Colon (tissue), 2 donors: Measurements from ENCODE around the gene C19orf25.
"Not testable (repeated sequence)": the region's sequence is repeated elsewhere in the genome, so short reads cannot be mapped to it uniquely, and the experiment has no call there.

Experiments
- FAIRE-seq: peaks from 2 replicates; lab custom pipeline; 2012; peaks lifted over from hg19 to GRCh38; lab: Jason Lieb, UNC
- donor health status: control.
- donor health status: control.

C19orf25 gene

GRCh38 chr19:1449467-1450442, 29.3 kb downstream of the C19orf25 start, which contains the start of gene APC2:
Gene APC2 (plus strand): TSS chr19:1450121. CDS start chr19:1453002, 2,881 bp downstream.
- FAIRE-seq: no peak

- FAIRE-seq: no peak
Observed at GRCh38 chr19:1447944-1448343, 31.1 kb downstream of the C19orf25 start.

- FAIRE-seq: no peak
Observed at GRCh38 chr19:1447504-1447903, 31.5 kb downstream of the C19orf25 start.

GRCh38 chr19:1446713-1447481, 32.1 kb downstream of the C19orf25 start:
- FAIRE-seq: no peak

GRCh38 chr19:1445932-1446712, 32.9 kb downstream of the C19orf25 start:
- FAIRE-seq: no peak

GRCh38 chr19:1445185-1445931, 33.7 kb downstream of the C19orf25 start:
- no peak for FAIRE-seq

- FAIRE-seq: no peak
Observed at GRCh38 chr19:1441677-1442438, 37.2 kb downstream of the C19orf25 start.

- no peak for FAIRE-seq
Observed at GRCh38 chr19:1441022-1441426, 38.0 kb downstream of the C19orf25 start.

DNA sequence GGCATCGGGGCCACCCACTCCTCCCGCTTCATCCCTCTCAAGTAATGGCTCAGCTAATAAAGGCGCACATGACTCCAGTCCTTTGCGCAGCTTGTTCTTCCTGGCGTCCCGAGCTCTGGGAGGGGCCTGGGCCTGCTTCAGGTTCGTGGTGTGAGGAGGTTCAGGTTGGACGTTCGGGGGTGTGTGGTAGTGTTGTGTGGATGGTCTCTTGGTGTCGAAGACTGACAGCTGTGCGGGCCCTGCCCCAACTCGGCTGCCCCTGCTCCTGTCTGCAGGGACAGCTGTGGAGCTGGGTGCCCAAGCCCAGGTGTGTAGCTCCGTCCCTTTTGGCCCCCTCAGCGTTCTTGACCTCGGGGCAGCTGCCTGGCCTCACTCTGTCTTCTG, 38.6 kb downstream of the C19orf25 start:
- FAIRE-seq: no peak

DNA sequence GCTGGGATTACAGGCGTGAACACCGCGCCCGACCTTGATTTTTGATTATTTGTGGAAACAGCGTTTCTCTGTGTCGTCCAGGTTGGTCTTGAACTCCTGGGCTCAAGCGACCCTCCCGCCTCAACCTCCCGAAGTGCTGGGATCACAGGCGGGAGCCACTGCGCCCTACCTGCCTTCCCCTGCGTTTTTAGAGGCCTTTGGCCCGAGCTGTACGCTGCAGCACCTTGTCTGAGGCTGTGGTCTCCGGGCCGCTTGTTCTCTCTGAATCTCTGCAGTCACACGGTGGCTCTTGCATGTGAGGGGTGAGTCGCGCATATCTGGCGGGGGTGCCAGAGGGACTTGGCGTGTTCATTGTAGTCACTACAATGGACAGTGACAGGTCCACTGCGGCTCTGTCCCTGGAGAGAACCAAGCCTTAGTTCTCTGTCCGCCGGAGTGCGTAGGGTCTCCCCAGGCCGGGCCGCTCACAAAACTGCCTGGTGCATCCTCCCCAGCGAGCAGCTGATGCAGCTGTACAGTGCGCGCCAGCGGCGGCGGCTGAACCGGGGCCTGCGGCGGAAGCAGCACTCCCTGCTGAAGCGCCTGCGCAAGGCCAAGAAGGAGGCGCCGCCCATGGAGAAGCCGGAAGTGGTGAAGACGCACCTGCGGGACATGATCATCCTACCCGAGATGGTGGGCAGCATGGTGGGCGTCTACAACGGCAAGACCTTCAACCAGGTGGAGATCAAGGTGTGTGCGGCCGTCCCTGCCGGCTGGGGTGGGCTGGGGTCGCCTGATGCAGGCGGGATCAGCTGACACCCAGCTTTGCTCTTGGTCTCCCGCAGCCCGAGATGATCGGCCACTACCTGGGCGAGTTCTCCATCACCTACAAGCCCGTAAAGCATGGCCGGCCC, 39.2 kb downstream of the C19orf25 start:
- FAIRE-seq: not testable (repeated sequence)

GRCh38 chr19:1438933-1439354, 40.1 kb downstream of the C19orf25 start:
- FAIRE-seq: no peak

DNA sequence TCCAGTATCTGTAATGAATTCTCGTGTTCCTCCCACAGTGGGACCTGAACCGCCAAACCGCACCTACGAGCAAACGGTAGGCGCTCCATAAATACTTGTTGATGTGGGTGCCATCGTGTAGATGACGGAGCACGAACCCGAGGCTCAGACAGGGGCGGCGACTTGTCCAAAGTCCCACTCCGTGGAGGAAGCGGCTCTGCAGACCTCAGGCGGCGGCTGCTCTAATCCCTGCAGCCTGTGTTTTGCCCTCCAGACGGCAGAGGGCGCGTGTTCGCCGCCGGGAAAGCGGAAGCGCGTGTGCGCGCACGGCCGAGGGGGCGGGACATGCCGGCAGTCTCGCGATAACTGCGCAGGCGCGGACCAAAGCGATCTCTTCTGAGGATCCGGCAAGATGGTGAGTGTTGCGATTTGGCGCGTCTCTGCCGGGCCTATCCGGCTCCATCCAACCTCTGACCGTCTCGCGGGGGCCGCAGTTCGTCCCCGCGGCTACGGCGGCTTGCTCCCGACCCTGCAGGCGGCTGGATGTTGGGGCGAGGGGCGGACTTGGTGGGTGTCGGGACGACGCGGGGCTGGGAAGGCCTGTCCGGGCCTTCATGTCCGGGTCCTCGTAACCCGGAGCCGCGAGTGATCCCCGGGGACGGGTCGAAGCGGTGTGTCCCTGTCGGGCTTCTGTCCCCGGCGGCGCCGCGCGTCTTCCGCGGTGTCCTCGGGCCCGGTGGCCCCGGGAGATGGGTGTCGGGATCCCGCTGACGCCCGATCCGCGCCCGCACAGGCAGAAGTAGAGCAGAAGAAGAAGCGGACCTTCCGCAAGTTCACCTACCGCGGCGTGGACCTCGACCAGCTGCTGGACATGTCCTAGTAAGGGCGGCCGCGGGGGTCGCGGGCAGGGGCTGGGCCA, 40.7 kb downstream of the C19orf25 start, which contains the start of gene RPS15:
Gene RPS15, plus strand, starts transcription at position 362 of the 898 bp plus-strand sequence. Its CDS starts 30 bp downstream, at position 392.
- FAIRE-seq: no peak

- no peak for FAIRE-seq
Observed at GRCh38 chr19:1437609-1438008, 41.4 kb downstream of the C19orf25 start.

GRCh38 chr19:1435378-1435989, 43.5 kb downstream of the C19orf25 start:
- no peak for FAIRE-seq

DNA sequence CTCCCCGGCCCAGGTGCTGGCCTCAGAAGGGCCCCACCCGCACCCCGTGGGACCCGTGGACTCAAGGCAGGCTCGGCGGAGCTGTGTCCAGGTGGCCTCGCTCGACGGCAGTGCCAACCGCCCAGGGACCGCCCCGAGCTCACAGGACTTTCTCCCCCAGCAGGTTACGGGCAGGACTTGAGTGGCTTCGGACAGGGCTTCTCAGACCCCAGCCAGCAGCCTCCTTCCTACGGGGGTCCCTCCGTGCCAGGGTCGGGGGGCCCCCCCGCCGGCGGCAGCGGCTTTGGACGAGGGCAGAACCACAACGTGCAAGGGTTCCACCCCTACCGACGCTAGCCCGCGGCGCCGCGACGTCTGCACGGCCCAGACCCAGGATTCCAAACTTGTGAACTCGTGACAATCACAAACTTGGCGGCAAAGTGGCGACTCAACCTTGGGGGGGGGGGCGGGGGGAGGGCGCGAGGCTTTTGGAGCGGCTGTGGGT, 44.4 kb downstream of the C19orf25 start:
- no peak for FAIRE-seq

DNA sequence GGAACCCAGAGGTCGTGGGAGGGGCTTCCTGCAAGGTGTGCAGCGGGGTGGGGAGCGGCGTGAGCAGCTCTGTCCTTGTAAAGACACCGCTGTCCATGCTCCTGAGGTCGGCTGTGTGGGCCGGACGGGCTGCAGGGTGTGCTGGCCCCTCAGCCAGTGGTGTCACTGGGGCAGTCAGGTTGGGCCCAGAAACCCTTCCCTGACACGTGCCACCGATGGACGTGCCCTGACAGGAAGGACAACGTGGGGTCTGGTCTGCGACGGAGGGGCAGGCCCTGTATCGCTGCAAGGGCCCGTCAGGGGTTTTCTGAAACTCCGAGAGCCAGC, 45.0 kb downstream of the C19orf25 start:
- no peak for FAIRE-seq

DNA sequence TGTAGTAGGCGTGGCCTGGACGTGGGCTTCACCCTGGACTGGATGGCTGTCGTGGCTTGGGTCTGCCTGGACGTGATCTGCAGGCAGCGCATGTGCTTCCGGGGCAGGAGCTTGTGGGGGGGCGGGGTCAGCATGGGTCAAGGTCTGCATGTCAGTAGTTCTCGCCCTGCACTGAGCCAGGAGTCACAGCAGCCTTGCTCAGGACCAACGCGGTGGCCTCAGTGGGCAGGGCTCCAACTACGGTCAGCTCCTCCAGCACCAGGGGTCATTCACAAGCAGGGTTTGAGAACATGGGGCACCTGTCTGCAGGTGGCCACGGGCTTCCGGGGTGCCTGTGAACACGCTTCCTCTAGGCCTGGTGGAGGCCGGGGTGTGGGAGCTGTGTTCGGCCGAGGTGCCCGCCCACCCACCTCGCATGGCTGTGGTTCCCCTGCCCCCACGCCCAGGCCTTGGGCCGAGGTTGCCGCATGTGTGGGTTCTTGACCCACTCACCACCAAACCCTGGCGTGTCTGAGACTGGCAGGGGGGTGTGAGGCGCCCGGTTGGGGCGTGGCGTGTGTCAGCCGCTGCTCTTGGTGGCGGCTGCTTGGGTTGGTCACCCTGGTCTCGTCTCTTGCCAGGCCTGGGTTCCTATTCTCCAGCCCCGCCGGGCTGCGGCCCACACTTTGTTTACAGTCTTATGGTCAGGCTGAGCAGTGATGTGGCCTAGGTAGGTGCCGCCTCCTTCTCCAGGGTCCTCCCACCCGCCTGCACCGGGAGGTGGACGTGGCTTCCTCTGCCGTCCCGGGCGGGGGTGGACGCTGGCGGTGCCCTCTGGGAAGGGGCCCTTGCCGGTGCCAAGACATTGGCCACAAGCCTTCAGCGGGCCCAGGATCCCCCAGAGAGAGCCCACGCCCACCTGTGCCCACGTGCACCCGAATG, 45.6 kb downstream of the C19orf25 start:
- FAIRE-seq: no peak
